Activated CD4-positive, alpha-beta memory T cell treated with anti-CD3 and anti-CD28 coated beads for 36 hours (primary cell): ENCODE results near the gene RNASEH1. TPM values are rescaled to one million over a fixed set of nuclear protein-coding genes. Genes with fewer than 3 reads are reported as not detected.
A peak's percentile ranks its signal among the peaks of the same experiment; 100 is the strongest.
"Not testable (repeated sequence)": the region's sequence is repeated elsewhere in the genome, so short reads cannot be mapped to it uniquely, and the experiment has no call there.

ENCODE experiments used
- CTCF ChIA-PET: fragments of 350-600 bp; sonication (Branson Sonifier 250); formaldehyde crosslinking; loops from one replicate; lab custom pipeline; 2021; ENCODE audit warnings: antibody characterized with exemption, inconsistent platforms; lab: Charles Lee
- POLR2A ChIA-PET: fragments of 350-600 bp; sonication (Branson Sonifier 250); formaldehyde crosslinking; loops from one replicate; lab custom pipeline; 2021; ENCODE audit warnings: antibody characterized with exemption; lab: Charles Lee
- DNase-seq: peaks from one replicate; pipeline ENCODE4 v3.0.0-alpha.2; 2020
- H3K27ac Mint-ChIP-seq: one replicate; pipeline ENCODE4 v1.8.0; 2021; ENCODE audit warnings: mixed read lengths
- H3K27me3 Mint-ChIP-seq: one replicate; pipeline ENCODE4 v1.8.0; 2021; ENCODE audit warnings: mixed read lengths
- H3K36me3 Mint-ChIP-seq: one replicate; pipeline ENCODE4 v1.8.0; 2021; ENCODE audit warnings: mixed read lengths
- H3K4me1 Mint-ChIP-seq: one replicate; pipeline ENCODE4 v1.8.0; 2021; ENCODE audit warnings: low read depth, mixed read lengths
- H3K4me3 Mint-ChIP-seq: one replicate; pipeline ENCODE4 v1.8.0; 2021; ENCODE audit warnings: mild to moderate bottlenecking, mixed read lengths
- H3K9me3 Mint-ChIP-seq: one replicate; pipeline ENCODE4 v1.8.0; 2021; ENCODE audit warnings: mixed read lengths
- intact Hi-C: fragments of 100-400 bp; cut with micrococcal nuclease; formaldehyde crosslinking; loops from one replicate; pipeline ENCODE4 v1.15.1; 2023
- total RNA-seq, 2 experiments: library from RNA; stranded (reverse); gene quantifications; one replicate each; pipeline ENCODE4 v1.2.3, GENCODE V29; 2021

RNASEH1 gene
- total RNA-seq, 2 experiments from 2014 or later: 23.6 to 24.8 TPM

DNA sequence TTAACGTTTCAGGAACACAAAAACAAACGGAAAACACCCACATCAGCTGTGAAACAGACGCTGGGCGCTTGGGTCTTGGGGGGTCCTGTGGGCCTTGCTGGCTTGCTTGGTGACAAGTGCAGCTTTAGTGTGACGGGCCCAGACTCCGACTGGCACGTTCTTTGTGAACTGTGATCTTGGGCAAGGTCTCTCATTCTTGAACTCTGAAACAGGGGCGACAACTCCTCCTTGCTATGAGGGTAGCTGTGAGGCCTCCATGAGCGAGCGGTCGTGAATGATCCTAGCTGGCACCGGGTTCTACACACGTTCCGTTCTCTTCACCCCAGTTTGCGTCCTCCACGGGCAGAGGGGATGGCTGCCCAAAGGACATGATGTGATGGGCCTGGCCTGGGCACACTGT, 28.1 kb upstream of the RNASEH1 start:
- no peak for DNase-seq
- Mint-ChIP-seq H3K27ac (no peak overlapping the region), H3K9me3 (no peaks in the 10 kb centered on the region), H3K4me3 (no peak overlapping the region), H3K27me3 (no peaks in the 10 kb centered on the region), H3K4me1 (peaks cover 4% of the 10 kb centered on the region), H3K36me3 (peaks cover 12% of the 10 kb centered on the region)
- ChIA-PET CTCF (no interaction called here), POLR2A (interaction anchor here (1.4 kb wide), 1 partner anchor 68 kb away, joined by 4 read pairs; no protein-coding TSS in a partner anchor)
- intact Hi-C loops: no loop called here

DNA sequence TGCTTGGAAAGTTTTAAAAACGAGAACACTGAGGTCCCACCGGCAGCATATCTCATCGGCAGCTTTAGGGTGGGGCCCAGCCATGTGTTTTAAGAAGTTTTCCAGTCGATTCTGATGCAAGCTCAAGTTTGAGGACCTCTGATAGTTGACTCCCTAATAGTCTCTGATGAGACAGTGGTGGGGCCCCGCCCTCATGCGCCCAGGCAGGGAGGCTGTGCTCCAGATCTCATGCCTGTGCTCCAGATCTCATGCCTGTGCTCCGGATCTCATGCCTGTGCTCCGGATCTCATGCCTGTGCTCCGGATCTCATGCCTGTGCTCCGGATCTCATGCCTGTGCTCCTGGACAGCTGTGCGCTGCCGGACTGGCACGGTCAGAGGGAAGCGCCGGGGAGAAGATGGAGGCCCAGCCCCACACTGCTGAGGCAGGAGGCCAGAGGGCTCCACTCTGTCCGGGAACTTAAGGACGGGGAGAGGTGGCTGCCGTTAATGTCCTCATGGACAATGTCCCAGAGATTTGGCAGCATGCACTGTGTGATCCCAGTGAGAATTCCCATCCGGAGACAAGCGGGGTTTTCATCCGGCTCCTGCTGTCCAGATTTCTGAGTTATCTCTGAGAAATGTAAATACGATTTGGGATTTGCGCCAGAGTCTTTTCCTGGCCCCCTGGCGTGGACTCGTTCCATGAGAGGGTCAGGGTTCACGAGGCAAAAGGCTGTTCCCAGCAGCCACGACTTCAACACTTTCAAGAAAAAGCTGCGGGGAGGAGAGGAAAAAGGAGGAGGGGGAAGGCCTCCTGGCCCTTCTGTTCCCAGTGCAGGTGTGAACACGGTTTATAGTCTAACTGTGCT, 27.4 kb upstream of the RNASEH1 start:
- no peaks in the 10 kb centered on the region for H3K9me3 Mint-ChIP-seq
- ChIA-PET POLR2A (interaction anchor here (0.7 kb wide), 1 partner anchor 9 kb away, joined by 5 read pairs; no protein-coding TSS in a partner anchor), CTCF (no interaction called here)
- H3K27me3 Mint-ChIP-seq: no peaks in the 10 kb centered on the region
- no peak overlapping the region for H3K27ac Mint-ChIP-seq
- intact Hi-C loops: no loop called here
- no peak for DNase-seq
- H3K4me3 Mint-ChIP-seq: no peak overlapping the region
- peaks cover 9% of the 10 kb centered on the region for H3K4me1 Mint-ChIP-seq
- peaks cover 18% of the 10 kb centered on the region for H3K36me3 Mint-ChIP-seq

DNA sequence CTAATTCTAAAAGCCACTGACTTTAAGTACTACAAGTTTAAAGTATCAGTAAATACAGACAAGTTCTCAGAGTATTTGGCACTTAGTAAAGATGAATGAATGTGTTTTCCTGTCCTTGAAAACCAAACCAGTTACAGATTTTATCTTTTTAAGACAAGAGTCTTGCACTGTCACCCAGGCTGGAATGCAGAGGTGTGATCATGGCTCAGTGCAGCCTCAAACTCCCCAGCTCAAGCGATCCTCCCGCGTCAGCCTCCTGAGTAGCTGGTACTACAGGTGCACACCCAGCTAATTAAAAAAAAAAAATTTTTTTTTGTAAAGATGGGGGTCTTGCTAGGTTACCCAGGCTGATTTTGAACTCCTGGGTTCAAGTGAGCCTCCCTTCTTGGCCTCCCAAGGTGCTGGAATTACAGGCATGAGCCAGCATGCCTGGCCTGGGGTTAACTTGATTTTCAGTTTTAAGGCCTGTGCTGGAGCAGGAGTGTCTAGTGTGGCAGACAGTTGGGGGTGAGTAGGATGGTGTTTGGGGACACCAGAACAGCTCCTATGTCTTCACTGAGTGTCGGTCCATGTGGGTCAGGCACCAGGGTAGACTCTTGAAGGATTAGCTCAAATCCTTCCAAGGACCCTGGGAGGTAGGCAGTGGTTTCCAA, 26.6 kb upstream of the RNASEH1 start:
- intact Hi-C loops: no loop called here
- Mint-ChIP-seq H3K4me1 (peaks cover 13% of the 10 kb centered on the region), H3K9me3 (no peaks in the 10 kb centered on the region), H3K36me3 (peaks cover 25% of the 10 kb centered on the region), H3K27ac (no peak overlapping the region), H3K27me3 (no peaks in the 10 kb centered on the region), H3K4me3 (no peak overlapping the region)
- CTCF ChIA-PET: interaction anchor here (0.8 to 0.9 kb wide), 2 partner anchors 9 to 11 kb away, joined by 3 to 4 read pairs; no protein-coding TSS in a partner anchor
- no peak for DNase-seq
- POLR2A ChIA-PET: interaction anchor here (0.7 kb wide), 1 partner anchor 9 kb away, joined by 5 read pairs; no protein-coding TSS in a partner anchor

DNA sequence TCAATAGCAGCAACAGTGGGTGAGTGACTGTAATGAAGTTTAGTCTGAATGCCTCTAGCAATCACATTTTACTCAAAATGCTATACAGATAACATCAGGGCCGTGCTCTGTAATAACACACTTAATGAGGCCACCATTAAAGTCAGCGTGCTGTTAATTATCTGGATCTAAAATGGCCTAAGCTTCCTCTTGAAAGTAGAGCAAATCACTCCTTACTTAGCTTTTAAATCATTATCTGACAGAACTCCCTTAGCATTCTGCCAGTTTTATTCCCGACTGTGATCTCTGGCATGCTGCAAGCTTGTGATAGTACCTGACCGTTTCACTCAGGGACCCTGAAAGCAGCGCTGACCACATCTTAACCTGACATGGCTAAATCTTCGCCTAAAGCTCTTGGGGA, 25.9 kb upstream of the RNASEH1 start:
- CTCF ChIA-PET: interaction anchor here (0.6 to 0.9 kb wide), 3 partner anchors 8 to 68 kb away, joined by 3 to 5 read pairs (median 4); no protein-coding TSS in a partner anchor
- H3K27ac Mint-ChIP-seq: no peak overlapping the region
- no peaks in the 10 kb centered on the region for H3K27me3 Mint-ChIP-seq
- H3K36me3 Mint-ChIP-seq: peaks cover 30% of the 10 kb centered on the region
- no peak overlapping the region for H3K4me3 Mint-ChIP-seq
- POLR2A ChIA-PET: no interaction called here
- peaks cover 20% of the 10 kb centered on the region for H3K4me1 Mint-ChIP-seq
- intact Hi-C loops: no loop called here
- no peak for DNase-seq
- H3K9me3 Mint-ChIP-seq: no peaks in the 10 kb centered on the region

DNA sequence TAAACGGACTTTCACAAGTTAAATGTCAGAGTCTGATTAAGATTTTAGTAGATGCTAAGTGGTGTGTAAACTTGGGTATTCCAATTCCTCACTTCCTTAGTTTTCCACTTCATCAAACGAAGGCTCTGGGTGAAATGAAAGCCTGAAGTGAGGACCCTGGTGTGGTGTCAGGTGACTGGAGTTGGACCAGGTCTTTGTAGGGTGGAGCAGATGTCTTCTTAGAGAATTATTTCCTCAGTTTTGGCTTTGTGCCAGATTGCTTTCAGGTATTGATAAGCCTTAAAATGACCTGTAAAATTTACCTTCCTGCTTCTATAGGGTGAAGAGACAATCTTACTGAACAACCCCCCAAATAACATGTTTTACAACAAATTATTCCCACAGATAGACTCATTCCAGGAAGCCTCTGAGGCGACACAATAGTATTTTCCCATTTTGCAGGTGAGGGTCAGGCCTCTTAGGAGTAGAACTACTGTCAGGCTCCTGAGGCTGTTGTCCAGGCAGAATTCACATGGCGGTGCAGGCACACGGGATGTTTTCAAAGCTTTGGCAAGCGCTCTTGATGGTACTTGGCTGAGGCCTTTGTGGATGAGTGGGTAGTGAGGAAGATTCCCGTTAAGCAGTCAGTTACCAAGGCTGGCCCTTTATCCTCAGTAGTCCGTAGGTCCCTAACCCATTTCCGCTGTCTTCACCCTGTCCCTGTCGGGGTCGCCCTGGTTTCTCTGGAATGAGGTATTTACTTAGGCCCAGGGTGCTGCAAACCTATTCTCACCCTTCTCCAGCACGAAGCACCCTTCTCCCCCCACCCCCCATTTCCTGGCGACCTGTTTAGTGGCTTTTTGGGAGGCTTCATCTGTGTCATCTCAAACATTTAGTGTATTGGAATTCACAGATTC, 23.5 kb upstream of the RNASEH1 start:
- ChIA-PET POLR2A (interaction anchor here (1.5 kb wide), 1 partner anchor 24 kb away, joined by 4 read pairs; the partner anchor contains the start of gene RNASEH1), CTCF (interaction anchor here (1.4 kb wide), 1 partner anchor 71 kb away, joined by 3 read pairs; no protein-coding TSS in a partner anchor)
- Mint-ChIP-seq H3K27ac (peak overlapping the region; percentile 28), H3K4me1 (peaks cover 43% of the 10 kb centered on the region), H3K4me3 (no peak overlapping the region), H3K36me3 (peaks cover 55% of the 10 kb centered on the region), H3K9me3 (no peaks in the 10 kb centered on the region), H3K27me3 (no peaks in the 10 kb centered on the region)
- no peak for DNase-seq
- intact Hi-C loops: no loop called here

DNA sequence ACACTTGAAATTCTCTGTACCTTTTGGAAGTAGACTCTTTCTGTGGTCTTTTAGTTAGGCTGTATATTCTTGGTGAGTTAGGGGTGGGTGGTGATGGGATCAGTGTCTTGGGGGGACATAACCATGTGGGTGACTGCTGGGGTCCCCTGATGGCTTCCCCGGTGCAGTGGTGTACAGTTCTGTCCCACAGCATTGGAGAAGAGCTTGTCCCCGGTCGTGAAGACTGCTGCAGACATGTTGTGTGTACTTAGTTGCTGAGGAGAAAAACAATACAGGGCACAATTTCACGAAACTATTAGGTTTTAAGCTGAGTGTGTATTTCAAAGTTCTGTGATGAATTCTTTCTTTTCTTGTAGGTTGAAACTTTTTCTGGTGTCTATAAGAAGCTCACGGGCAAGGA, 22.3 kb upstream of the RNASEH1 start:
- DNase-seq: no peak
- intact Hi-C loops: no loop called here
- Mint-ChIP-seq H3K4me1 (peaks cover 51% of the 10 kb centered on the region), H3K27me3 (no peaks in the 10 kb centered on the region), H3K9me3 (no peaks in the 10 kb centered on the region), H3K4me3 (no peak overlapping the region), H3K36me3 (peaks cover 65% of the 10 kb centered on the region), H3K27ac (peak overlapping the region; percentile 65)
- ChIA-PET POLR2A (interaction anchor here (1.3 to 7.7 kb wide), 3 partner anchors 22 to 62 kb away, joined by 4 to 61 read pairs (median 4); partner anchors contain the start of gene RNASEH1), CTCF (interaction anchor here (0.7 to 1.4 kb wide), 3 partner anchors 37 to 72 kb away, joined by 3 to 4 read pairs (median 3); no protein-coding TSS in a partner anchor)

DNA sequence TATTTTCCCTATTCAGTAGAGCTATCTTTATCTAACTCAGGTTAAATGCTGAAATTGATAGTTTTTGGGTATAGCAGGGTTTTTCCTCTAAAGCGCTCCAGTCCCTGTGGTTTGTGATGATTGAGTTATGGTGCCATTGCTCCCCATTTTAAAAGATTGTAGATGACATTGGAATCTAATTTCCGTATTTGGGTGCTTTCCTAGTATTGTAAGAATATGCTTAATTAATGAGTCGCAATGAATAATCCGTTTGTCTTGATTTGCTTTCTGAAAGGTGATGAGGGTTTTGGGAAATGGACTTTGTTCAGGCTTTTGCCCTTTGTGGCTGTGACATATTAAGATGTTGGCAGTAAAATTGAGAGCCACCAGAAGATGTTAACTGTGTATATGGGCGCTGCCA, 20.9 kb upstream of the RNASEH1 start:
- H3K4me3 Mint-ChIP-seq: peak overlapping the region; percentile 43
- peaks cover 51% of the 10 kb centered on the region for H3K4me1 Mint-ChIP-seq
- ChIA-PET POLR2A (interaction anchor here (7.7 kb wide), 1 partner anchor 21 kb away, joined by 61 read pairs; the partner anchor contains the start of gene RNASEH1), CTCF (interaction anchor here (0.6 to 0.9 kb wide), 2 partner anchors 21 to 72 kb away, joined by 3 read pairs; partner anchors contain the start of gene RNASEH1)
- H3K27ac Mint-ChIP-seq: peak overlapping the region; percentile 87
- H3K27me3 Mint-ChIP-seq: no peaks in the 10 kb centered on the region
- peaks cover 65% of the 10 kb centered on the region for H3K36me3 Mint-ChIP-seq
- no peaks in the 10 kb centered on the region for H3K9me3 Mint-ChIP-seq
- no peak for DNase-seq
- intact Hi-C loops: loop anchor here (2.0 kb wide), 1 partner anchor 18 kb away; no protein-coding TSS in a partner anchor

DNA sequence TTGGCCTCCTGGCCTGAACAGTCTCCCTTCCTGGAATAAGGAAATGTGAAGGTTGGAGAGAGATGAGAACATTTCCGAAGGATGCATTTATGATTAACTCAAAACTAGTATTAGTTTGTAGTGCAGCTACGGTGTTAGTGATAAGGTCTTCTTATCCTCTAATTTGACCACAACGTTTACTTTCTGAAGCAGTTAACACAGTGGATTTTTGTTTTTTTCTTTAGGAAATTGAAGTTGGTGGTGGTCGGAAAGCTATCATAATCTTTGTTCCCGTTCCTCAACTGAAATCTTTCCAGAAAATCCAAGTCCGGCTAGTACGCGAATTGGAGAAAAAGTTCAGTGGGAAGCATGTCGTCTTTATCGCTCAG, 18.1 kb upstream of the RNASEH1 start:
- intact Hi-C loops, H3K27me3 Mint-ChIP-seq, H3K9me3 Mint-ChIP-seq, DNase-seq: not testable (repeated sequence)
- Mint-ChIP-seq H3K4me1 (peaks cover 46% of the 10 kb centered on the region), H3K36me3 (peaks cover 56% of the 10 kb centered on the region), H3K27ac (peak overlapping the region; percentile 93), H3K4me3 (peak overlapping the region; percentile 98)
- ChIA-PET POLR2A (interaction anchor here (1.2 to 7.7 kb wide), 5 partner anchors 9 to 76 kb away, joined by 3 to 61 read pairs (median 5); partner anchors contain the start of genes ADI1 and RNASEH1), CTCF (interaction anchor here (0.9 to 1.3 kb wide), 3 partner anchors 8 to 76 kb away, joined by 3 to 4 read pairs (median 4); partner anchors contain the start of gene RNASEH1)

DNA sequence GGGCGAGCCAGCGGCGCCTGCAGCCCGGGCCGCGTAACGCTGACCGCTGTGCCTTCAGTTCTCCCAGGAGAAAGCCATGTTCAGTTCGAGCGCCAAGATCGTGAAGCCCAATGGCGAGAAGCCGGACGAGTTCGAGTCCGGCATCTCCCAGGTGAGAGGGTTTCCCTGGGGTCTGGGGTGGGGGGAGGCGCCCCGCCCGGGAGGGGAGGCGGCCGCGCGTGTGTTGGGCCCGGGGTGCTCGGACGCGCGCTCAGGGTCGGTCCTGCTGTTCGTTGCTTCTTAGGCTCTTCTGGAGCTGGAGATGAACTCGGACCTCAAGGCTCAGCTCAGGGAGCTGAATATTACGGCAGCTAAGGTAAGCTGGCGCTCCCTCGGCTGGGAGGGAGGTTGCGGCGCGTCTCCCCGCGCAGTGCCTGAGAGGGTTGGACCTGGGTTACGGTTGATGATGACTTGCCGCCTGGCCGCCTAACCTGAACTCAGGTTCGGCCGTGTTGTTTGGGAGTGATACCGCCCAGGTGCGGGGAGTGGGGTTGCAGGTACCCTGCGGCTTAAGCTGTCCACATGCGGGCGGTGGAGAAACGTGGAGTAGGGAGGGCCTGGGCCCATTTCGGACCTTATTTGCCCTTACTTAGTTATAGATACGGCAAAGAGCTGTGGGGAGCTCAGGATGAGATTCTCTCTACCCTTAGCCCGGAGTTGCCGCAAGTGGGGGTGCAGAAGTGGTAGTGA, 17.6 kb upstream of the RNASEH1 start:
- H3K27ac Mint-ChIP-seq: peak overlapping the region; percentile 93
- ChIA-PET CTCF (interaction anchor here (0.9 to 1.3 kb wide), 3 partner anchors 9 to 76 kb away, joined by 3 to 4 read pairs (median 4); partner anchors contain the start of gene RNASEH1), POLR2A (interaction anchor here (1.2 to 7.7 kb wide), 5 partner anchors 9 to 76 kb away, joined by 3 to 61 read pairs (median 5); partner anchors contain the start of genes ADI1 and RNASEH1)
- peaks cover 51% of the 10 kb centered on the region for H3K36me3 Mint-ChIP-seq
- H3K4me1 Mint-ChIP-seq: peaks cover 44% of the 10 kb centered on the region
- H3K4me3 Mint-ChIP-seq: peak overlapping the region; percentile 98
- peak; percentile 42 for DNase-seq
- intact Hi-C loops: loop anchor here (1.0 to 2.0 kb wide), 5 partner anchors 18 to 353 kb away; partner anchors contain the start of genes ADI1 and EIPR1
- no peaks in the 10 kb centered on the region for H3K9me3 Mint-ChIP-seq
- H3K27me3 Mint-ChIP-seq: no peaks in the 10 kb centered on the region

DNA sequence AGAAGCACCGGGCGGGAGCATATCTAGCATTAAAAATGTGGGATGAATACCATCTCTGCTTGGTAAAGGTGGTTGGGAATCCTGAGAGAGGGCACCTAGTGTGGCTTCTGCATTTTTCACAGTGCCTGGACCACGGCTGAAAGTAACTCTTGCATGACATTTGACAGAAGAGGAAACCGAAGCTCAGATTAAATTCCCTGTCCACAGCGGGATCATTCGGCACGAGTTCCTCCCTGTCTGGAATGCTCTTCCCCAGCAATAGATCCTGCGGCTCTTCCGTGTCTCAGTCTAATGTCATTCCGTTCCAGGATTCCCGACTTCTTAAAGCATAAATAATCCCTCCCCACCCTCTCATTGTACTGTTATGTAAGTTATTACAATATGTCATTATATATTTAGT, 16.0 kb upstream of the RNASEH1 start:
- no peak for DNase-seq
- Mint-ChIP-seq H3K27me3 (no peaks in the 10 kb centered on the region), H3K4me1 (peaks cover 32% of the 10 kb centered on the region), H3K9me3 (no peaks in the 10 kb centered on the region), H3K4me3 (peak overlapping the region; percentile 98), H3K36me3 (peaks cover 35% of the 10 kb centered on the region), H3K27ac (no peak overlapping the region)
- ChIA-PET POLR2A (interaction anchor here (7.7 kb wide), 1 partner anchor 16 kb away, joined by 61 read pairs; the partner anchor contains the start of gene RNASEH1), CTCF (interaction anchor here (1.1 to 1.7 kb wide), 3 partner anchors 16 to 150 kb away, joined by 4 to 6 read pairs (median 5); partner anchors contain the start of gene RNASEH1)
- intact Hi-C loops: loop anchor here (2.0 kb wide), 1 partner anchor 351 kb away; no protein-coding TSS in a partner anchor
